ENCODE measurements around the gene MAP2K2. TPM values are rescaled to one million over a fixed set of nuclear protein-coding genes. Genes with fewer than 3 reads are reported as not detected.
A peak's percentile ranks its signal among the peaks of the same experiment; 100 is the strongest.

The MAP2K2 gene
- total RNA-seq, 2 experiments from 2014 or later: 201 to 238 TPM

- Mint-ChIP-seq H3K9me3 (ENCODE audit: low read depth) (no peaks in the 10 kb centered on the region), H3K4me1 (peaks cover 57% of the 10 kb centered on the region), H3K27ac (peak overlapping the region; percentile 66), H3K4me3 (no peak overlapping the region), H3K36me3 (peaks cover 31% of the 10 kb centered on the region), H3K27me3 (no peaks in the 10 kb centered on the region)
- DNase-seq: no peak
- ATAC-seq: peak; percentile 7
- CTCF ChIA-PET: interaction anchor here (0.8 to 1.7 kb wide), 5 partner anchors 40 to 82 kb away, joined by 3 to 9 read pairs (median 4); partner anchors contain the start of gene EEF2
Measured at GRCh38 chr19:4057931-4058692, 65.8 kb downstream of the MAP2K2 start.

DNA sequence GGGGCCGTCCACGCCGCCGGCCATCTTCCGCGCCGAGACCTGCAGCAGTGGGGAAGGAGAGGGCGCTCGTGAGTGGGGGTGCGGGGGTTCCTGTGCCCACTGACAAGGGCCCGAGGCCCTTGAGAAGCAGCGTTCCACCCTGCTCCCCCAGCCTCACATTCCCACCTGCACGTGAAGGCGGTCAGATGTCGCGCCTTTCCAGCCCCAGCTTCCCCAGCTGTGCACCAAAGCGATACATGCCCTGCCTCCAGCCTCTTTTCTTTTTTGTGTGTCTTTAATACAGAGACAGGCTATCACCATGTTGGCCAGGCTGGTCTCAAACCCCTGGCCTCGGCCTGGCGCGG lies 68.7 kb downstream of the MAP2K2 start:
- no peak for ATAC-seq
- H3K36me3 Mint-ChIP-seq: peaks cover 44% of the 10 kb centered on the region
- CTCF ChIA-PET: no interaction called here
- no peaks in the 10 kb centered on the region for H3K27me3 Mint-ChIP-seq
- H3K27ac Mint-ChIP-seq: no peak overlapping the region
- no peaks in the 10 kb centered on the region for H3K9me3 Mint-ChIP-seq (ENCODE audit: low read depth)
- H3K4me3 Mint-ChIP-seq: no peak overlapping the region
- no peak for DNase-seq
- peaks cover 55% of the 10 kb centered on the region for H3K4me1 Mint-ChIP-seq

- Mint-ChIP-seq H3K27ac (no peak overlapping the region), H3K9me3 (ENCODE audit: low read depth) (no peaks in the 10 kb centered on the region), H3K4me1 (peaks cover 57% of the 10 kb centered on the region), H3K4me3 (no peak overlapping the region), H3K27me3 (no peaks in the 10 kb centered on the region), H3K36me3 (peaks cover 48% of the 10 kb centered on the region)
- CTCF ChIA-PET: no interaction called here
- DNase-seq: no peak
- no peak for ATAC-seq
Measured at GRCh38 chr19:4054441-4055208, 69.3 kb downstream of the MAP2K2 start.

- Mint-ChIP-seq H3K27ac (no peak overlapping the region), H3K27me3 (no peaks in the 10 kb centered on the region), H3K36me3 (peaks cover 50% of the 10 kb centered on the region), H3K4me3 (peak overlapping the region; percentile 29), H3K4me1 (peaks cover 52% of the 10 kb centered on the region), H3K9me3 (ENCODE audit: low read depth) (no peaks in the 10 kb centered on the region)
- CTCF ChIA-PET: no interaction called here
- DNase-seq: no peak
- ATAC-seq: no peak
Measured at GRCh38 chr19:4053423-4054324, 70.2 kb downstream of the MAP2K2 start.

DNA sequence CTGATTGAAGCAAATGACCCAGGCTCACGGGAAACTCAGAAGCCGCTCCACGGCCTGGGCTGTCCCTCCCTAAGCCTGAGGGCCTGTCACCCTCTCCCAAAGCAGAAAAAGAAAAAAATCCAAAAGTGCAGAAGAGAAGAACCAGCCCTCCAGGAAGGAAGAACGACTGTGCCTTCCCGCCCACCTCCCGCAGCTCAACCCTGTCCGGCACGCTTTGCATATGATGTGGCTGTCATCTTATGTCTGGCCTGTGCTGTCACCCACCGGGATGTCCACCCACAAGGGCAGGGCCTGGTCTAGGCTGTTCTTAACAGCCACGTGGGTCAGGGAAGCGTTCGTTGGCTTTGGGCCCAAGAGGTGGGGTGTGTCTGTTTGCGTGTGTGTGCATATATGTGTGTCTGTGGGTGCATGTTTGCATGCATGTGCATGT lies 70.9 kb downstream of the MAP2K2 start:
- DNase-seq (no peak), ATAC-seq (no peak)
- Mint-ChIP-seq H3K27me3 (no peaks in the 10 kb centered on the region), H3K9me3 (ENCODE audit: low read depth) (no peaks in the 10 kb centered on the region), H3K36me3 (peaks cover 50% of the 10 kb centered on the region), H3K4me1 (peaks cover 48% of the 10 kb centered on the region), H3K4me3 (peak overlapping the region; percentile 29), H3K27ac (peak overlapping the region; percentile 34)
- CTCF ChIA-PET: interaction anchor here (1.0 kb wide), 1 partner anchor 87 kb away, joined by 5 read pairs; no protein-coding TSS in a partner anchor

GRCh38 chr19:4052114-4052992 lies 71.6 kb downstream of the MAP2K2 start:
- Mint-ChIP-seq H3K27ac (peak overlapping the region; percentile 56), H3K36me3 (peaks cover 49% of the 10 kb centered on the region)

GRCh38 chr19:4051175-4052101 lies 72.5 kb downstream of the MAP2K2 start:
- DNase-seq: peak; percentile 76
- peak overlapping the region; percentile 56 for H3K27ac Mint-ChIP-seq

More at GRCh38 chr19:4052114-4052992, 71.6 kb downstream of the MAP2K2 start:
- H3K9me3 Mint-ChIP-seq (ENCODE audit: low read depth): no peaks in the 10 kb centered on the region
- ATAC-seq (peak; percentile 58), DNase-seq (peak; percentile 65)
- peak overlapping the region; percentile 29 for H3K4me3 Mint-ChIP-seq
- no peaks in the 10 kb centered on the region for H3K27me3 Mint-ChIP-seq
- peaks cover 44% of the 10 kb centered on the region for H3K4me1 Mint-ChIP-seq
- CTCF ChIA-PET: interaction anchor here (1.0 kb wide), 1 partner anchor 88 kb away, joined by 5 read pairs; no protein-coding TSS in a partner anchor

GRCh38 chr19:4049432-4049831 lies 74.5 kb downstream of the MAP2K2 start:
- no peaks in the 10 kb centered on the region for H3K9me3 Mint-ChIP-seq (ENCODE audit: low read depth)
- DNase-seq (no peak), ATAC-seq (no peak)
- H3K4me3 Mint-ChIP-seq: no peak overlapping the region
- CTCF ChIA-PET: interaction anchor here (1.5 kb wide), 1 partner anchor 91 kb away, joined by 7 read pairs; no protein-coding TSS in a partner anchor
- H3K27ac Mint-ChIP-seq: peak overlapping the region; percentile 3
- peaks cover 39% of the 10 kb centered on the region for H3K36me3 Mint-ChIP-seq
- H3K27me3 Mint-ChIP-seq: no peaks in the 10 kb centered on the region
- peaks cover 34% of the 10 kb centered on the region for H3K4me1 Mint-ChIP-seq

More at GRCh38 chr19:4051175-4052101, 72.5 kb downstream of the MAP2K2 start:
- Mint-ChIP-seq H3K4me3 (peak overlapping the region; percentile 35), H3K9me3 (ENCODE audit: low read depth) (no peaks in the 10 kb centered on the region), H3K4me1 (peaks cover 42% of the 10 kb centered on the region), H3K27me3 (no peaks in the 10 kb centered on the region), H3K36me3 (peaks cover 50% of the 10 kb centered on the region)
- CTCF ChIA-PET: no interaction called here
- peak; percentile 61 for ATAC-seq

GRCh38 chr19:4046946-4047683 lies 76.8 kb downstream of the MAP2K2 start:
- H3K27ac Mint-ChIP-seq: no peak overlapping the region
- DNase-seq (no peak), ATAC-seq (no peak)
- peaks cover 27% of the 10 kb centered on the region for H3K36me3 Mint-ChIP-seq
- no peak overlapping the region for H3K4me3 Mint-ChIP-seq
- peaks cover 21% of the 10 kb centered on the region for H3K4me1 Mint-ChIP-seq
- H3K27me3 Mint-ChIP-seq: no peaks in the 10 kb centered on the region
- no peaks in the 10 kb centered on the region for H3K9me3 Mint-ChIP-seq (ENCODE audit: low read depth)
- CTCF ChIA-PET: no interaction called here

GRCh38 chr19:4046362-4046691 lies 77.6 kb downstream of the MAP2K2 start:
- no peaks in the 10 kb centered on the region for H3K9me3 Mint-ChIP-seq (ENCODE audit: low read depth)
- peaks cover 15% of the 10 kb centered on the region for H3K4me1 Mint-ChIP-seq
- no peak overlapping the region for H3K27ac Mint-ChIP-seq
- H3K36me3 Mint-ChIP-seq: peaks cover 23% of the 10 kb centered on the region
- no peak overlapping the region for H3K4me3 Mint-ChIP-seq
- H3K27me3 Mint-ChIP-seq: no peaks in the 10 kb centered on the region
- CTCF ChIA-PET: no interaction called here
- no peak for ATAC-seq
- DNase-seq: no peak
